ENCODE measurements around the gene SLC37A1.

GRCh38 chr21:42617486-42617885, 103.8 kb downstream of the SLC37A1 start:
- no peak for TF ChIP-seq POLR2AphosphoS5 (IDR thresholded peaks at IDR 0.05; ENCODE audit: low read depth, low read length)
- TF ChIP-seq REST (IDR thresholded peaks at IDR 0.05; ENCODE audit: insufficient read depth in 1 of 2, low read depth in 2 of 2, low read length in 2 of 2) = no peak
- no peak for TF ChIP-seq TAF1 (IDR thresholded peaks at IDR 0.05; ENCODE audit: borderline replicate concordance, insufficient read depth, low read length)
- TF ChIP-seq SIN3A (IDR thresholded peaks at IDR 0.05; ENCODE audit: borderline replicate concordance, insufficient read depth, low read length) = no peak
